ENCODE data around the gene PHTF2. TPM values are rescaled to one million over a fixed set of nuclear protein-coding genes. Genes with fewer than 3 reads are reported as not detected.

Gene PHTF2
- total RNA-seq, 2 experiments from 2014 or later, result 26.9 to 62.4 TPM

DNA sequence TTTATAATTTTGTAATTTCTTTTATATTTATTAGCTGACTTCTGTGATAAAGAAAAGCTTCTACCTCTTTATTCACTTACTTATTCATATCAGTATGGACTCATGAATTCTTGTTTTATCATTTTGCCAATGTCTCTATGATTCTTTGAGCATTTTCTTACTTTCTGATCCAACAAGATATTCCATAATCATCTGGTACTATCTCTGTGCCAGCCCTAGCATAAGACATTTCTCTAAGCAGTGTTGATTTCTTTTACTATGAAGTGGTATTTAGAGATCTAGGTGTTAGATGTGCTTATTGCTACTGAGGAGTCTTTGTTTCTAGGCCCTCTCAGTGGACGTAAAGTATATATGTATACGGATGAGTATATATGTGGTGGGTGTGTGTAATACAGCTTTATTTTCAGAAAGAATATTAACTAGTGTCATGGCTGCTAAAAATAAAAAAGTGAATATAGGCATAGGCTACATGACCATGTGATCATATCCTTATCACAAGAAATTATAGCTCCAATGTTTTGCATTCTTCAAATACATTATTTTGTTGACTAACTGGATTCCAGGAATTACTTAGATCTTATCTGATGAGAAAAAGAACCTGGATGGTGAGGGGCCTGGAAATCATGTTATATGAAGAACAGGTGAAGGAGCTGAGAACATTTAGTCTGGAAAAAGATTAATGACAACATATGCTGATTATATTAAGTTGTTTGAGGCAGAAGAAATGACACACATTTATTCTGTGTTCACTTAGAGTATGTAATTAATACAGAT is 13.1 kb downstream of the PHTF2 start:
- no TSS peak for BruUV-seq (replicated peaks)
- H3K9me2 ChIP-seq (ENCODE audit: insufficient read depth, low read length), result no peaks in the 10 kb centered on the region
- H3K27ac ChIP-seq (ENCODE audit: low read depth, low read length, poor library complexity, severe bottlenecking), result no peak overlapping the region
- peaks cover 100% of the 10 kb centered on the region for H3K79me2 ChIP-seq (ENCODE audit: insufficient read depth, low read depth, low read length)
- H2AFZ ChIP-seq (ENCODE audit: low read length), result no peak overlapping the region
- peaks cover 96% of the 10 kb centered on the region for H3K36me3 ChIP-seq (ENCODE audit: insufficient read depth, low read length)
- no peak for DNase-seq (ENCODE audit: low spot score)
- H4K20me1 ChIP-seq (ENCODE audit: insufficient read depth, low read length), result no peaks in the 10 kb centered on the region
- H3K4me1 ChIP-seq (ENCODE audit: insufficient read depth, low read length, poor library complexity, severe bottlenecking), result no peaks in the 10 kb centered on the region
- CTCF ChIA-PET (ENCODE audit: unreplicated experiment), result interaction anchor here (1.8 kb wide), 1 partner anchor 10 kb away, joined by 4 read pairs; no protein-coding TSS in a partner anchor
- peaks cover 57% of the 10 kb centered on the region for H3K9me3 ChIP-seq (ENCODE audit: low read length)
- POLR2A ChIA-PET, result interaction anchor here (0.8 to 1.5 kb wide), 6 partner anchors 8 to 94 kb away, joined by 3 to 5 read pairs (median 3); partner anchors contain the start of gene PHTF2
- no peak overlapping the region for H3K4me3 ChIP-seq (ENCODE audit: low read depth, low read length, poor library complexity, severe bottlenecking)
- H3K4me2 ChIP-seq (ENCODE audit: low read length), result no peak overlapping the region
- TF ChIP-seq EZH2phosphoT487 (IDR thresholded peaks at IDR 0.05; ENCODE audit: borderline replicate concordance, low read depth, low read length), result no peak
- TF ChIP-seq, protein P1, sequence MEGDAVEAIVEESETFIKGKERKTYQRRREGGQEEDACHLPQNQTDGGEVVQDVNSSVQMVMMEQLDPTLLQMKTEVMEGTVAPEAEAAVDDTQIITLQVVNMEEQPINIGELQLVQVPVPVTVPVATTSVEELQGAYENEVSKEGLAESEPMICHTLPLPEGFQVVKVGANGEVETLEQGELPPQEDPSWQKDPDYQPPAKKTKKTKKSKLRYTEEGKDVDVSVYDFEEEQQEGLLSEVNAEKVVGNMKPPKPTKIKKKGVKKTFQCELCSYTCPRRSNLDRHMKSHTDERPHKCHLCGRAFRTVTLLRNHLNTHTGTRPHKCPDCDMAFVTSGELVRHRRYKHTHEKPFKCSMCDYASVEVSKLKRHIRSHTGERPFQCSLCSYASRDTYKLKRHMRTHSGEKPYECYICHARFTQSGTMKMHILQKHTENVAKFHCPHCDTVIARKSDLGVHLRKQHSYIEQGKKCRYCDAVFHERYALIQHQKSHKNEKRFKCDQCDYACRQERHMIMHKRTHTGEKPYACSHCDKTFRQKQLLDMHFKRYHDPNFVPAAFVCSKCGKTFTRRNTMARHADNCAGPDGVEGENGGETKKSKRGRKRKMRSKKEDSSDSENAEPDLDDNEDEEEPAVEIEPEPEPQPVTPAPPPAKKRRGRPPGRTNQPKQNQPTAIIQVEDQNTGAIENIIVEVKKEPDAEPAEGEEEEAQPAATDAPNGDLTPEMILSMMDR (conservative IDR thresholded peaks at IDR 0.05; ENCODE audit: low read length), result no peak
- intact Hi-C loops (cut with micrococcal nuclease; ENCODE audit: unreplicated experiment), result no loop called here

GRCh38 chr7:77812290-77812685 is 13.7 kb downstream of the PHTF2 start:
- intact Hi-C loops (cut with micrococcal nuclease; ENCODE audit: unreplicated experiment), result no loop called here
- H3K27ac ChIP-seq (ENCODE audit: low read depth, low read length, poor library complexity, severe bottlenecking), result no peak overlapping the region
- POLR2A ChIA-PET, result interaction anchor here (1.0 to 1.5 kb wide), 5 partner anchors 8 to 93 kb away, joined by 3 to 5 read pairs (median 3); no protein-coding TSS in a partner anchor
- no peaks in the 10 kb centered on the region for H3K4me1 ChIP-seq (ENCODE audit: insufficient read depth, low read length, poor library complexity, severe bottlenecking)
- DNase-seq (ENCODE audit: low spot score), result no peak
- no peaks in the 10 kb centered on the region for H4K20me1 ChIP-seq (ENCODE audit: insufficient read depth, low read length)
- H3K4me2 ChIP-seq (ENCODE audit: low read length), result no peak overlapping the region
- H3K79me2 ChIP-seq (ENCODE audit: insufficient read depth, low read depth, low read length), result peaks cover 100% of the 10 kb centered on the region
- BruUV-seq (replicated peaks), result no TSS peak
- H3K9me2 ChIP-seq (ENCODE audit: insufficient read depth, low read length), result no peaks in the 10 kb centered on the region
- H3K4me3 ChIP-seq (ENCODE audit: low read depth, low read length, poor library complexity, severe bottlenecking), result no peak overlapping the region
- TF ChIP-seq, protein P1 (conservative IDR thresholded peaks at IDR 0.05; ENCODE audit: low read length), result no peak
- no peak for TF ChIP-seq EZH2phosphoT487 (IDR thresholded peaks at IDR 0.05; ENCODE audit: borderline replicate concordance, low read depth, low read length)
- CTCF ChIA-PET (ENCODE audit: unreplicated experiment), result interaction anchor here (1.8 kb wide), 1 partner anchor 9 kb away, joined by 4 read pairs; no protein-coding TSS in a partner anchor
- no peak overlapping the region for H2AFZ ChIP-seq (ENCODE audit: low read length)
- H3K9me3 ChIP-seq (ENCODE audit: low read length), result peaks cover 57% of the 10 kb centered on the region
- peaks cover 96% of the 10 kb centered on the region for H3K36me3 ChIP-seq (ENCODE audit: insufficient read depth, low read length)

DNA sequence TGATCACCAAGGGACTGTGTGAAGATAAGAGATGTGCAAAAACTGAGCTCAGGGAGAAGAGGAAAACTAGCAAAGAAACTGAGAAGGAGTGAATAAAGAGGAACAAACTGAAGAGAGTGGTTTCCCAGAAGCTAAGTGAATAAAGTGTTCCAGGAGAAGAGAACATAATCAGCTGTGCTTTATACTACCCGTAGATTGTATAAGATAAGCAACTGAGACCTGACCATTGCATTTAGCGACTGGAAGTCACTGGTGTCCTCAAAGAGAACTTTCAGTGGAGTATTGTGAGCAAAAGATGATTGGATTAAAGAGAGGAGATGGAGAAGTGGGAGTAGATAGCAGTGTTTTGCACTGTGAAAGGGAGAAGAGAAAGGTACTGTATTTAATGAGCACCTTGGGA is 14.6 kb downstream of the PHTF2 start:
- intact Hi-C loops (cut with micrococcal nuclease; ENCODE audit: unreplicated experiment), result no loop called here
- DNase-seq (ENCODE audit: low spot score), result no peak
- H3K4me3 ChIP-seq (ENCODE audit: low read depth, low read length, poor library complexity, severe bottlenecking), result no peak overlapping the region
- TF ChIP-seq EZH2phosphoT487 (IDR thresholded peaks at IDR 0.05; ENCODE audit: borderline replicate concordance, low read depth, low read length), result no peak
- TF ChIP-seq, protein P1 (conservative IDR thresholded peaks at IDR 0.05; ENCODE audit: low read length), result no peak
- ChIA-PET CTCF (ENCODE audit: unreplicated experiment) (no interaction called here), POLR2A (interaction anchor here (1.0 to 1.1 kb wide), 5 partner anchors 11 to 91 kb away, joined by 3 to 7 read pairs (median 3); no protein-coding TSS in a partner anchor)
- H3K9me3 ChIP-seq (ENCODE audit: low read length), result peaks cover 54% of the 10 kb centered on the region
- no peaks in the 10 kb centered on the region for H3K4me1 ChIP-seq (ENCODE audit: insufficient read depth, low read length, poor library complexity, severe bottlenecking)
- H4K20me1 ChIP-seq (ENCODE audit: insufficient read depth, low read length), result no peaks in the 10 kb centered on the region
- BruUV-seq (replicated peaks), result no TSS peak
- H2AFZ ChIP-seq (ENCODE audit: low read length), result no peak overlapping the region
- H3K79me2 ChIP-seq (ENCODE audit: insufficient read depth, low read depth, low read length), result peaks cover 100% of the 10 kb centered on the region
- H3K4me2 ChIP-seq (ENCODE audit: low read length), result no peak overlapping the region
- peaks cover 96% of the 10 kb centered on the region for H3K36me3 ChIP-seq (ENCODE audit: insufficient read depth, low read length)
- H3K9me2 ChIP-seq (ENCODE audit: insufficient read depth, low read length), result no peaks in the 10 kb centered on the region
- no peak overlapping the region for H3K27ac ChIP-seq (ENCODE audit: low read depth, low read length, poor library complexity, severe bottlenecking)

Data from OCI-LY7 (cell line).